ENCODE results near the gene ANG.
A peak's percentile ranks its signal among the peaks of the same experiment; 100 is the strongest.
"Not testable (repeated sequence)": the region's sequence is repeated elsewhere in the genome, so short reads cannot be mapped to it uniquely, and the experiment has no call there.

Gene ANG

DNA sequence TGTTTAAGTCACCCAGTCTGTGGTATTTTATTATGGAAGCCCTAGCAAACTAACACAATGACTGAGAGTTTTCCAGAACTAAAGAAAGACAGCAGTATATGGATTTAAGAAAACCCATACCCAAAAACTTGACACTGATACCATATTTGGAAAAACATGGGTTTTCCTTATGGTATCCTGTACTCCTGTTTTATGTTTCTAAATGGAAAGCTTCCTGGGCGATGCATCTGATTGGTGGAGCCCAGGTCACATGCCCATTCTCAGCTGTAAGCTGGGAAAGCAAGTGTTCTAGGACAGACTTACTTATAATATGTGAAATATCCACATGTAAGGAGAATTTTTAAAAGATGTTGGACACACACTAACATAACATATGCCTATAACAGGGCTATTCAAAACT lies 8.7 kb upstream of the ANG start:
- DNase-seq, result no peak

DNA sequence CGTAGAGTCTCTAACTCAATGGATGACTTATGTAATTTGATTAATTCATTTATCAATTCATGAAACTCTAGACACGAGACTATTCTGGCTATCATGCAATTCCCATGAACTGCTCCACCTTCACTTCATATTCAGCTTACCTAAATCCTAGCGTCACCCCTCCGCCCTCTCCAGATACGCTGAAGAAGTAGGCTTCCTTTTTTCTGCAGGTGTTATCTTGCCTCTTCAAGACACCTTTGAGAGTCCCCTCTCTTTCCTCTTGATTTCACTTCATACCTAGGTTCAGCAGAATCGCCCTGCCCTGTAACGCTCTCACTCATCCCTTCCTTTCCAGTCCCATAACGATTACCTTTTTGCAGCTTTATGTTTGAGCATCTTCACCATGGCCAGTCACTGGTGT lies 8.2 kb upstream of the ANG start:
- no peak for DNase-seq

DNA sequence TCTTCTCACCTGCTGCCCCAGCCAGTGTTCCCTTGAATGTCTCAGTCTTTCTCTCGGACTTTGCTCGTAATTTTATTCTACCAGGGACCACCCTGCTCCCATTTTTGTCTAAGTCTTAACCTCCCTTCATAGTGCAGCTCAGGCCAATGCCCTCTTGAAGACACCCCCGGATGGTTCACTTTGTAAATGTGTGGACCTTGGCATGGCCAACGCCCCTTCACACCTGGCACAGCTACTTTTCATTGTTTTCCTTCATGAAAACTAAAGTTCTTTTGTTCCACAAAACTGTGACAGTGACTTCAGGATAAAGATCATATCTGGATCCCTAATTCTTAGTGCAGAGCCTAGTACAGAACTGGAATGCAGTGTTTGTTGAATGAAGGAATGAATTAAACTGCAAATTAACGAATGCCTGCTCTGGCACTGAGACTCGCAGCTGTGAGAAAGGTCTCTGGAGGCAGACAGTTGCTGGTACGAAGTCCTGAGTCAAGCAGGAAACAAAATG lies 7.7 kb upstream of the ANG start:
- no peak for DNase-seq

DNA sequence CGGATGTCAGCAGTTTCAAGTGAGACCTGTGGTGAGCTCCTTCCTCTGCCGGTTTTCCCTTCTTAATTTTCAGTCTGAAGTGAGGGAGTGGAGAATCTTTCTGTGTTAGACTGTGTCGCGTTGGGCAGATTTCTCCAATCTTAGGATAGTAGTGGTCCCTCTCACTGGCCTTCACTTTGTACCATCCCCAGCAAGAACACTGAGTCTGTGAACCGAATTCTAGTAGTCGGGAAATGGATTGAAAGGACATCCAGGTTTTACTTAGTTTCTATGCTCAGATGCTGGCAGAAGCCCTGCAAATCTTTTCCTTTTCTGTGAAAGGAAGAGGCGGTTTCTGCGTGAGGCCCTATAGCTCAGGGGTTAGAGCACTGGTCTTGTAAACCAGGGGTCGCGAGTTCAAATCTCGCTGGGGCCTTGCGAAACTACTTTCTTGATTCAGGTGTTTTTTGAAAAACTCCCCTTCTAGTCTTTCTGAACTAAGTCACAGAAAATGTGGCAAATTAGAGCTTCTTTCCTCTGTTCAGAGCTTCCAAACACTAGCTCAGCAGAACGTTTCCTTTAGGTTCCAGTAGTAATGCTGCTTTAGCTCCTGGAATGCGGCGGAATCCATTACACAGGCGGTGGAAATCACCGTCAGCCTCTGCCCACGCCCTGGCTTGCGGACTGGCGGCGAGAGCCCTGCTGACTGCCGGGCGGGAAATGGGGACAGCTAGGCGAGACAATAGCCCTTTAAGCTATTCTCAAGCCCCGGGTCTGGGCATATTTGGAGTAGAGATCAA lies 7.0 kb upstream of the ANG start:
- DNase-seq, result peak; percentile 81

DNA sequence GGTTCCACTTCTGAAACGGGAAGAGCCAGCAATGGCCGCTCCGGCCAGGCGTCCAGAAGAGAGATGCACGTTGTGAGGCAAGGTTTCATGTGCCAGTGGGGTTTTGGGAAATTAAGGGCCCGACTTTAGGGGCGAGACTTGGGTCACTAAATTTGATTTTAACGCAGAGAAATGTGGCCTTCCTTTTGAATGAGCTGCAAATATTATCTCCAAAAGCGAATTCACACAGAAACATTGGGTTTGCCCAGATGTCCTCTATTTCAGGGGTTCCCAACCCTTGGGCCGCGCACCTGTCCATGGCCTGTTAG lies 6.5 kb upstream of the ANG start:
- no peak for DNase-seq

DNA sequence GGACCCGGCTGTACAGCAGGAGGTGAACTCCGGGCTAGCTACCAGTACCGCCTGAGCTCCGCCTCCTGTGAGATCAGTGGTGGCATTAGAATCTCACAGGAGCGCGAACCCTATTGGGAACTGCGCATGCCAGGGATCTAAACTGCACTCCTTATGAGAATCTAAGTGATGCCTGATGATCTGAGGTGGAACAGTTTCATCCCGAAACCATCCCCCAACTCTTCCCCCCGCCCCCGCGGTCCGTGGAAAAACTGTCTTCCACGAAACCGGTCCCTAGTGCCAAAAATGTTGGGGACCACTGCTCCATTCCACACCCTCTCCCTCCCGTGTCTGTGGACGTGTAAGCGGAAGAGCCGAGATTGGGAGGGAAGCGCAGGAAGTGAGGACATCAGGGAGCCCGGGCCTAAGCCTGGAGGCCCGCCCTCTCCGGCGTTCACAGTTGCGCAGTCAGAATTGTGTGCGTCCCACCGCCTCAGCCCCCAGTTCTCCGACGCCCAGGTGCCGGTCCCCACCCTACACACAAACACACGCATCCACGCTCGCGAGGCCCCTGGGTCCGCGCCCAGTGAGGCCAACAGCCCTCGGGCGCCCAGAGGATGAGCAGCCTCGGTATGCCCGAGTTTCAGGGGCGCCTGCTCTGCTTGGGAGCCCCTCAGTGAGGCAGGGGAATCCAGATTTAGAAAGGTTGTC lies 6.0 kb upstream of the ANG start:
- peak; percentile 96 for DNase-seq

DNA sequence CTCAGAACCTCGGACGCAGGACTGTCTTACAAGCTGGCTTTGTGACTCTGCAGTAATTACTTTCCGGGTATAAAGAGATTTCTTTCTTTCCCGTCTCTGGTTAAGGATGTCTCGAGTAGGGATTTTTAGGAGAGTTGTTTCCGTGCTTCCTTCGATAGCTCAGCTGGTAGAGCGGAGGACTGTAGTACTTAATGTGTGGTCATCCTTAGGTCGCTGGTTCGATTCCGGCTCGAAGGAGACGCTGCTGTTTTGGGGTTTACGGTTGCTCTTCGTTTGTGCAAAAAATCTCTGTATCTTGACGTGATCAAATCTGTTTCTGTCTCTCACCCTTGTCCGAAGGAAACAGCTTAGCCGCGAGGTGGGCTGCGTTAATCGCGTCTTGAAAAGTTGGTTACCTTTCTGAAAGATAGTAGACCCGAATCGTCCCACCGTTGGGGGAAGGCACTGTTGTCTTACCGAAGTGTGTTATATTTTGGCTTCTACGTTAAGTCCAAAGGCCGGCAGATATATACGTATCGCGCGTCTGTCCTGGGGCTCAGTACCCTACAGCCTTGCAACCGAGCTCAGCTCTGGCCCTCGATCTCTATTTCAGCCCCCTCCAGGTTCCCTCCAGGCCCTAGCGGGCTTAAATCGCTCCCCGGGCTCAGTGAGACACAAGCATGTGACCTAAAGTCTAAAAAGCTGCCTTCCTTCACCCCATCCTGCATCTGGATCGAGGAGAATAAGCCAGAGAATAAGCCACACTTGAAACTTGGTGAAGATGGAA lies 5.3 kb upstream of the ANG start:
- peak; percentile 94 for DNase-seq

DNA sequence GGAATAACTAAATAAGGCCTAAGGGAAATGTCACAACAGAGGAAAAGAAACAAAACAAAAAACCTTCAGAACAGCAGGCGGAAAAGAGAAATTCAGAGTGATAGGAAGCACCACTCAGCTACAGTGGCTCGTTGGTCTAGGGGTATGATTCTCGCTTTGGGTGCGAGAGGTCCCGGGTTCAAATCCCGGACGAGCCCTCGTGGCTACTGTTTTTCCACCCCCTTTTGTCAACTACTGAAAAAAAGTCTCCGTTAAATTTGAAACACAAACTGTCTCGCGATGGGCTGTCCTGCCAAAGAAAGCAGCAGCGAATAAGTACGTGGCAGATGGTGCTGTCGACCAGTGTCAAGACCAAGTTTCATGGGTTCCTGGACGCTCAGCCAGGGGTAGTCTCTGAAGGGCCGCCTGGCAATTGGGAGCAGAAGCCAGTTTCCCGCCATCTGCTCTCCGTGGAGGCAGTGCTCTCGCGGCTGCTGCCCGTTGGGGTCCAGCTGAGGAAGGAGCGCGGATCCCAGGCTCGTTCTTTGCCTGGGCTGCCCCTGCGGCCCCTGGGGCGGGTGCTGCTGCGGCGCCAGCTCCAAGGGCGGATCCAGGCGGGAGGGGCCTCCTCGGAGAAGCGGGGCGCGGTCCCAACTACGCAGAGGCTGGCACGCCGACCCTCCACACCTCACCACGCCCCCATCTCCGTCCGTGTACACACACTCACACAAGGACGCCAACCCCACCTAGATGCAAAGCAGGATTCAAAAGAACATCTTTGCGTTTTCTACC lies 4.5 kb upstream of the ANG start, which contains the start of gene RNASE4:
Gene RNASE4, plus strand, starts transcription at position 670 of the 771 bp plus-strand sequence. CDS start 14,812 bp downstream, outside the sequence.
- DNase-seq, result peak; percentile 82

DNA sequence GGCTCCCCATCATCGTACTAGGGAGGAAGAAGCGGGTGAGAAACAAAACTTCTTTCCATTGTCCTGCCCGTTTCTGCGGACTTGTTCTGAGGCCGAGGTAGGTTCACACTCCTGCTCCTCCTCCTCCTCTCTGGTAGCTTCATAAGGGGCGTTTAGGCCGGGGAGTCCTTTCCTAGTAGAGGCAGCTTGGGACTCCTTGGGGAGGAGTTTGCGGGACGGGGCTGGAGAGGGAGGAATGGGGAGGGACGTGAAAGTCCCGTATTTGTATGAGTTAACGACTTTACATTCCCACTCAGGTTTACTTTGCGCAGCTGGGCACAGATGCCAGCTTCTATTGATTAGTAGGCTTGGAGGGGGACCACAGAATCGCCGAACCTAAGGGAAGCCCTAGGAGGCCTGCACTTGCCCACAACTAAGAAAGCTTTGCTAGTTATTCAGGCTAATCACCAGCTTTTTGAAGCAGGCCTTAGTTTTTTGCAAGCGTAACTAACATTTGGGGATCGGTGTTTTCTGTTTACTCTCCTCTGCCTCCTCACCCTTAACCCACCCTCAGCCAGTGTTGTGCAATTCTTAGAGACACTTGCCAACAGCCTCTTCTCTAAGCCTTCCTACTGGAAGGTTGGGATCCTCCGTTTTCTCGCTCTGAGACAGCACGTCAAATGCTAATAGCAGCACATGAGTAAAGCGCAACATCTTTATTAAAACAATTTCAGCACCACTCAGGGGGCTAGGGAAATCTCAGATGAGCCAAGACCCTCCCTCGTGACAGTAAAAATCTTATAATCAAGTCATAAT lies 3.7 kb upstream of the ANG start:
- DNase-seq, result no peak

DNA sequence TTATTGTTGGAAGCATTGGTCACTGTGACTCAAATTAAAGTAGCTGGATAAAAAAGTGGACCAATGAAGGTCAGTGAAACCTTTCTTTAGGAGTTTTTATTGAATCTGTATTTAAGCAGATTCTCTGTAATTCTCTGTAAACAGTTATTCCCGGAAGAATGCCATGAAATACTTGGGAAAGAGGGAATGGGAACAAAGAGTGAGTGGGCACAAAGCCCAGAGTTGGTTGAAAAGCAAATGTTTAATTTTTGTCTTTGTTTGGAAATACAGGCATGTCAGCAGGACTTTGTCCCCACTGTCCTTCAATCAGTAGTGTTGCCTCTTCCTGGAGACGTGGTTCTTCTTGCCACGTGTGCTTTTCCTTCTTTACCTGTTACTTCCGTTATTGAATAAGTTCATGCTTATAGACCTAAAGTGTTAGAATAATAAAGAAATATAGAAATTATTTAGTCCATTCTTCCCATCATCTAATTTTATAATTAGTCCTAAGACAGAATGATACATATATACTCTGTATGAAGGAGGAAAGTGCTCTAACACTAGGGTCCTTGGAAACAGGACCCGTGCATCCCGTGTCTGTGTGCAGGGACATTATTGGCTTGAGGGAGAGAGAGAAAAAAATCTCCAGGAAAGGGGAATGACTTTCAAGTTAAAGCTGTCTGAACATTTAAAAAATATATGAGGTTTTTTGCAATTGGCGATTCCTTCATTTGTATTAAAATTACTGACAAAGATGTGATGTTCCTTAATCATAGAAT lies 2.0 kb upstream of the ANG start:
- no peak for DNase-seq

DNA sequence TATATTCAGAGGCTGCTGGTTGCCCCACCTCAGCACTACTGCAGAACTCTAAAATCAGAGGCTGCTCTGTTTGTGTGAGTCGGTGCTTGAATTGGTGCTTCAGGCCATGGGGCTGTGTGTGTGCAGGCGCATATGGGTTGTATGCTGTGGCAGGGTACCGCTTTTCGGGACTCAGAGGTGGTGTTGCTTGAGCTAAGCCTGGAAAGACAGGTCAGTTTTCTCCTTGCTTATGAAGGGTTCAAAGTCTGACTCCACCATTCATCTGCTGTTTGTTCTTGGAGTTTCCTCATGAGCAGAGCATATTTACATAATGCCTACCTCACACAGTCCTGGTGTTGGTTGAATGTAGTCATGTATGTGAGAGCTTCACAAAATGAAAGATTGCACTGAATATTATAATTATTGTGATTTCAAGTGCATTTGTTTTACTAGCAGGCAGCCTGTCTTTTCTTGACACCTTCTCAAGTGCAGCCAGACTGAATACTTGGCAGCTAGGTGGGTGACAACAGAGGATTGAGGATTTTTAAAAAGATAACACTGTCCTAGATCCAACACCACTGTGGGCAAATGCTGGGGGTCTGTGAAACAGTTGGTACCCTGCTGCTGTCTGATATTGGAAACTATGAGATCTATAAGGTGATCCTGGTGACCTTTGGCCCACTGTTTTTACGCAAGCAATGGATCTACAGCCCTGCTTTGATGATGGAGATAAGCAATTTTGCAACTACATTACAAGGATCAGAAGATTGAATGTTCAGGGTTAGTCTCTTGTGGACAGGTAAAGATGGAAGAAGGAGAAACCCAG lies 1.0 kb upstream of the ANG start:
- no peak for DNase-seq

DNA sequence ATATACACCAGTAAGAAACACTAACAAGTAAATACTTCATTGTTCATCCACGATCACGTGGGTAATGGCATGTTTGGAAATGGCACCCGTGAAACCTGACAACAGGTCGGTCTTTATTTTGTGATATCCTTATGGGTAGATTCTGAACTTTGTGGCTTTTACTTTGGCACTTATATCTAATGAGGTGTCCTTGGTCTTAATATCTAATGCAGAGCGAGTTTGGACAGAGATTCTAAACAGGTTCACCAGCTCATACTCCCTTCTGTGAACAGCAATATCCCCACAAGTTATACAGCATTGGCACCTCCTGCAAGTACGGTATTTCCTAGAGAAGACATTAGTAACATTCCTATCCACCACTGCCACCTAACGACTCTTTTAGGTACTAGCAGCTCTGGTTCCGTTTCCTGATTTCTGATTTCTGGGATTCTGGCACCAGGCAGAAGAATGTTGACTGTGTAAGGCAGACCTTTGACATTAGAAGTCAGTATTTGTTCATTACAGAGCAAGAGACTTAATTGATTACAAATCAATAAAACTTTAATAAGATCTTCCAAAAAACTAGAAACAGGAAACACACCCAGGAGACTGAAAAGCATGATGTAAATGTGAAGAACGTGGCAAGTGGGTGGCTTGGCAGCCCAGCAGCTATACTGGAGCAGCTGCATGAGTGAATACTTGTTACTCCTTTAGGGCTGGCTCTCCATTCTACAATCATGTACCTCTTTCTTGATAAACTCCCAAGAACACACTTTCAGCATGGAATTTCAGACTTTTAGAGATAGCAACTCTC lies 2.5 kb downstream of the ANG start:
- peak; percentile 91 for DNase-seq

DNA sequence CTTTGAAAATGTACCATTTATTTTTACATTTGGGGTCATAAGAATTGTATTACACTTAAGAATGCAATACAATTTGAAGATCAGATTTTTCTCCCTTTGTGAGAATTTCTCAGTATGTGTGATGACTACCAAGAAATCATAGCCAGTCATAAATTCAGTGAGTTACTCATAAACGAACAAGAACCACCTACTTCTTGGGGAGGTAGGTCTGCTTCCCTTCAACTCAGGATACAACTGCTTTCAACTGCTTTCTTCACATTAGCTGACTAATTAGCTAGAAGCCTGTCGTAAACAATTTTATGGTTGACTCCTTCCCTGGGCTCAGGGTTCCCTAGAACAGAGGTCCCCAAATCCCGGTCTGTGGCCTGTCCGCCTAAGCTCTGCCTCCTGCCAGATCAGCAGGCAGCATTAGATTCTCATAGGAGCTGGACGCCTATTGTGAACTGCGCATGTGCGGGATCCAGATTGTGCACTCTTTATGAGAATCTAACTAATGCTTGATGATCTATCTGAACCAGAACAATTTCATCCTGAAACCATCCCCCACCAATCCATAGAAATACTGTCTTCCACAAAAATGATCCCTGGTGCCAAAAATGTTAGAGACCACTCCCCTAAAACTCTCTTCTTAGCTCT lies 3.7 kb downstream of the ANG start:
- no peak for DNase-seq

DNA sequence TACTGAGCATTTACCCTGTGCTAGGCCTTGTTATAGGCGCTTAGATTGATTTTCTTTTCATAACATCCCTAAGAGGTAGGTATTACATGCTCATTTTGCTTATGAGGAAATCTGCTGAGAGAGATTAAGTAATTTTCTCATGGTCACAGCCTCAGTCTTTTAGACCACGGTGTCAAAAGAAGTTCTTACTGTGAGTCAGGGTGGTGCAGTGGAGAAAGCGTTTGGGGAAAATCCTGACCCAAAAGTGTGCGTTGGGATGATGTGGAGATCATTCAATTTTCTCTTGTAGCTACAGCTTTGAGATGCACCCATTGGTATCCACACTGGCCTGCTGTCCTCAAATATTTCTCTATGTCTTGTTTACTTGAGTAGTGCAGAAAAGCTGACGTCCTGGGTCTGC lies 8.2 kb downstream of the ANG start:
- no peak for DNase-seq

DNA sequence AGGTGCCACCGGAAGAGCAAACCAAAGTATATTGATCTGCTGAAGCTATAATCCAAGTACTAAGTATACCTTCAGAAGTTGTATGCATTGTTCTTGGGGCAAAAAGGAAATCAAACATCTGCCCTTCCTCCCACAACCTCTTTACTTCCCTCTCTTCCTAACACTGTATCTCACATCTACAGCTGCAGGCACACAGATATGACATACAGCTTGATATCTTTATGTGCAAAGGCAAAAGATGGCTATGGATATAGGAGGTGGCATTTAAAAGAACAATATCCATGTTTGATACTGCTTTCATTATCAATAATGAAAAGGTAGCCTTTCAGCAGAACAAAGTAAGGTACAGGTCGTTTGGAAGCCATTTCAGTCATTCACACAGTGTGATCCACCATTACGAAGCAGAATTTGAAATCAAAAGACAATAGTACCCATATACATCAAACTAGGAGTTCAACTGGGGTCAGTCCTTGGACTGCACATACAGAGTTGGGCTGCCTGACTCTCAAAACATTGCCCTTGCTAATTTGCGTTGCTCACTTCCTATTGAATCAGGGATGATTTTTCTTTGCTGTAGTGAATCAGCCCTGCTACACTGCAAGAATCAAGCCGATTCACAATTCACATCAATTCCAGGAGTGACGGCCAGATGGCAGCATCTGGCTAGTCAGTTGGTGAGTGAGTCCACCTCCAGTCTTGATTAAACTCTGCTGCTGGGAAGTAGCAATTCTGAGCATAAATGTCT lies 8.9 kb downstream of the ANG start:
- DNase-seq, result peak; percentile 3

DNA sequence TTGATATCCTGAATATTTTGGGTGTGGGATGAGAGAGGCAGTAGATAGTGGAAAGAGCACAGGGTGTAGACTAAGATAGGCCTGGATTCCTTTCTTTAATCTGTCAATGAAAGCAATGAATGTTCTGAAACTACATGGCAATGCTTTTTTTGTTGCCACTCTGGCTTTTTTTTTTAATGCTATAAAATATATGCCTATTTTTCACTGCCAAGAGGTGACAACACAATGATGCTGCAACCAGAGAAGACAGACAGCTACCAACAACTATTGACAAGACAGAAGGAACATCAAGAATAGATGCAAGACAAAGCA lies 9.4 kb downstream of the ANG start:
- DNase-seq, result no peak

DNA sequence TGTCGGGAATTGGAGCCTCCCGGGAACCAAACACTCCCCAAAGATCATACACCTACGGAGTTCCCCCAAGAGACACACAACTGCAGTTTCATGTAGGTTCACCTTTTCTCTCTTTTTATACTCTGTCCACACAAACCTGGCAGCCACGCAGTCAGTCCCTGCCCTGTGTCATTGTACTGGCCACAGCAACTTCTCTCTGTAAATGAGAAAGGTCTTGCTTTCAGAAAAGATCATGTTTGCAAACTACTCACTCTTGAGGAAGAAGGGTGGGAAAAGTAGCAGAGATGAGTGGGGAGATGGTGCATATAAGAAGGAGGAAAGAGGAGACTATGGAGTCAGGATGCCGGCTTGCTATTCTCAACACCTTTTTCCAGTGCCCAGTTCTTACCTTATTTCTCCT lies 10.4 kb downstream of the ANG start:
- DNase-seq, result no peak

DNA sequence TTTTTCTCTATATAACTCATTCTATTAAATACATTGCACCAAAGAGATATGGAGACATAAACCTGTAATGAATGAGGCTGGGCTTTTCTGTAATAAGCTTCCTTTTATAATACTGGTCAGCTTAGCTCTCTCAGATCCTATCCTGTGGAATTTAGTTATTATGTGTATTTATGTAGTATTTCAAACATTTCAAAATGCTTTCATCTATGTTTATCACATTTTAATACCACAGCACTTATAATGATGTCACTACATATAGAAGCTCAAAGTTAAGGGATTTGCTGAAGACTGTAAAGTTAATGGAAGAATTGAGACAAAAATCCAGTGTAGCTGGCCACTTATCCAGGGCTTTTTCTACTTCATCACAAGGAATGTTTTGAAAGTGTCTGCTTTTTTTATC lies 11.4 kb downstream of the ANG start:
- no peak for DNase-seq

DNA sequence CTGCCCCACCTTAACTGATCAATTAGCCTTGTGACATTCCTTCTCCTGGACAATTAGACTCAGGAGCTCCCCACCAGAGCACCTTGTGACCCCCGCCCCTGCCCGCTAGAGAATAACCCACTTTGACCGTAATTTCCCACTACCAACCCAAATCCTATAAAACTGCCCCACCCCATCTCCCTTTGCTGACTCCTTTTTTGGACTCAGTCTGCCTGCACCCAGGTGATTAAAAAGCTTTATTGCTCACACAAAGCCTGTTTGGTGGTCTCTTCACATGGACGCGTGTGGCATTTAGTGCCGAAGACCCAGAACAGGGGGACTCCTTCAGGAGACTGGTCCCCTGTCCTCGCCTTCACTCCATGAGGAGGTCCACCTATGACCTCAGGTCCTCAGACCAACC lies 12.4 kb downstream of the ANG start:
- DNase-seq, result not testable (repeated sequence)
